OCI-M2 (cell line): ENCODE results near the gene PDHX.
"Not testable (repeated sequence)": the region's sequence is repeated elsewhere in the genome, so short reads cannot be mapped to it uniquely, and the experiment has no call there.

Experiments used
- DNase-seq: peaks from one replicate; lab custom pipeline; 2025; ENCODE audit not compliant: unreplicated experiment; lab: John Stamatoyannopoulos, UW

PDHX gene

GRCh38 chr11:34910817-34911216, 5.6 kb upstream of the PDHX start:
- no peak for DNase-seq

GRCh38 chr11:34911676-34912075, 4.7 kb upstream of the PDHX start:
- DNase-seq, result no peak

GRCh38 chr11:34913556-34913955, 2.9 kb upstream of the PDHX start:
- not testable (repeated sequence) for DNase-seq

GRCh38 chr11:34915136-34916014, 1.0 kb upstream of the PDHX start:
- DNase-seq, result no peak

- no peak for DNase-seq
Observed at GRCh38 chr11:34916843-34917770, 689 bp downstream of the PDHX start.

GRCh38 chr11:34921156-34921555, 4.7 kb downstream of the PDHX start:
- DNase-seq, result no peak

- DNase-seq, result no peak
Observed at GRCh38 chr11:34924714-34925113, 8.3 kb downstream of the PDHX start.

GRCh38 chr11:34926101-34926830, 9.8 kb downstream of the PDHX start:
- no peak for DNase-seq

- no peak for DNase-seq
Observed at GRCh38 chr11:34926831-34927132, 10.4 kb downstream of the PDHX start.

- DNase-seq, result no peak
Observed at GRCh38 chr11:34928268-34928959, 12.0 kb downstream of the PDHX start.

DNA sequence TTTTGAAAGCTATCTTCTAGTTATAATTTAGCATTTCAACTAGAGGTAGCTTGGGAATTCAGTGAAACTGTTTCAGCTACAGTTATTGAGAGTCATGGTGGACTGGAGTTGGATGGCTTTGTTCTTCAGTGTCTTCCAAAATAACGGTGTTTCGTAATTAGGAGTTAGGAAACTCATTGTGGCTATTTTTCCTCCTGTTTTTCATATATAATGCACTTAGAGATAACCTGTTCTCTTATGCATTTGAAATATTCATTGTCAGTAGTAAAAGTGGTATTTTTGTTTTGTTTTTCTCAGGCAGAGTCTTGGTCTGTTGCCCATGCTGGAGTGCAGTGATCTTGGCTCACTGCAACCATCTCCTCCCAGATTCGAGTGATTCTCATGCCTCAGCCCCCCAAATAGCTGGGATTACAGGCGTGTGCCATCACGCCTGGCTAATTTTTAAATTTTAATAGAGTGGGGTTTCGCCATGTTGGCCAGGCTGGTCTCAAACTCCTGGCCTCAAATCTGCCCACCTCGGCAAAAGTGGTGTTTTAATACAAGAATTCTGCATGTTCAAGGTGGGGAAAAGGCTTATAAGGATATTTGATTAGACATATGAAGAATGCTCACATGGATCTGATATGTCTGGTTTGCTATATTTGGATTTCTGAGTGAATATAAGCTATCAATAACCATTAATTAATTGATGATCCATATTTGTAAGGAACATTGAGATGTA, 12.7 kb downstream of the PDHX start:
- no peak for DNase-seq

- DNase-seq, result no peak
Observed at GRCh38 chr11:34929794-34930763, 13.7 kb downstream of the PDHX start.

DNA sequence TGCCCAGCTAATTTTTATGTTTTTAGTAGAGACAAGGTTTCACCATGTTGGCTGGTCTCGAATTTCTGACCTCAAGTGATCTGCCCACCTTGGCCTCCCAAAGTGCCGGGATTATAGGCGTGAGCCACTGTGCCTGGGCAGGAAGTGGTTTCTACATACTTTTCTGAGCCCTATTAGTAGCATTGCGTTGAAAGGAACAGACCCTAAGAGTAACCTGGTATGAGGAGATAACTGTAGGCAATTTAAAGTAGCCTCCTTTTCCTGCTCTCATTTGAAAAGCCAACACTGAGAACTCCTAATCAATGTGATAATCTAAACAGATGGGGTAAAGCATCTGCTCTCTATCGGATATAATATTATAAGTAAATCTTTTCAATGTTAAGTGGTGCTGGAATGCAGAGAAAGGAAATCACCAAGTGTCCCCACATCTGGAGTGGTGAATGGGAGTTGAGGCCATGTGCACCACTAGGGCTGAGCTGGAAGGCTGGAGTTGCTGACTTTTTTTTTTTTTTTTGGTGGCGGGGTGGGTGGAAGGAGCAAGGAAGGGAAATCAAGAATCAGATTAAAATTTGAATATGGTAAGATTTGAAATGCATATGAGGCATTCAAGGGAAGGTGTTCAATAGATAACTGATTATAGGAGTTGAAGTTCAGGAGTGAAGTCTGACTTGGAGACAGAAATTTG, 20.7 kb downstream of the PDHX start:
- DNase-seq, result no peak

DNA sequence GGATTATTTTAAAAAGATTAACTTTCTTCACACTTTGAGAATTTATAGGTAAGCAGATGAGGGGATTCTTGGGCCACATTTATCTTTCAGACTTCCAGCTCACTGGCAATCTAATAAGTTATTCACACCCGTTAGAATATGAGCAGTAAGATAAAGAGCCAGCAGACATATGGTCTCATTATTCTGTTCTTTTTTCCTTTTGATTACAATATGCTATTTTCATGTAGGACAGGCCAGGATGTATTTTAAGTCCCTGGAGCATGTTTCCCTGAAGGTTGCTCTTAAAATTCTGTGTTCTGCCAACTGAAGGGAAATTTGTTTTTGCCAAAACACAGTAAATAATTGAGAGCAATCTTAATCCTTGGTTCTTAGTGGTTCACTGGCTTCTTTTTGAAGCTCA, 22.2 kb downstream of the PDHX start:
- DNase-seq, result no peak

DNA sequence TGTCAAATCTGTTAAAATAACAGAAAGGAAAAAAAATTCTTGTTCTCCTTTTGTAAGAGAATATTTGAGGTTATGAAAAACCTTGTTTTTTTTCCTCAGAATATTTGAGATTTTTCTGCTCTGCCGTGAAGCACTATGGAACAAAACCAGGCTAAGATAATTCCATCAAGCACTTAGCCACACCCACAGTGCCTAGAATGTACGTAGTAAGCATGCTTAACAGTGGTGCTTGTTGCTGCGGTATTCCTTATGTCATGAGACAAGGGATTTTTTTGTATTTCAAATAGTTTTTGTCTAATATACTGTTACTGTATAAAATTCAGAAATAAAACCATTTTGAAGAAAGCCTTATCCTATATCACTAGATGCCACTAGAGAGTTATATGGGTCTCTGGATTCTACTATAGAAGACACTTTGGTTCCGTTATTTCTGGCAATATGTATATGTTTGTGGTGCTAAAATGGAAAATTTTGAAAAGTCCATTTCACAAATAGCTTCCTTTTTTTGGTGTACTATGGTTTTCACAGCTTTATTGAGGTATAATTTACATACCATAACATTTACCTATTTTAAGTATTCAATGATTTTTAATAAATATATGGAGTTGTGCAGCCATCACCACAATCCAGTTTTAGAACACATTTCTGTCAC, 23.7 kb downstream of the PDHX start:
- DNase-seq, result no peak

GRCh38 chr11:34941688-34942087, 25.3 kb downstream of the PDHX start:
- no peak for DNase-seq

DNA sequence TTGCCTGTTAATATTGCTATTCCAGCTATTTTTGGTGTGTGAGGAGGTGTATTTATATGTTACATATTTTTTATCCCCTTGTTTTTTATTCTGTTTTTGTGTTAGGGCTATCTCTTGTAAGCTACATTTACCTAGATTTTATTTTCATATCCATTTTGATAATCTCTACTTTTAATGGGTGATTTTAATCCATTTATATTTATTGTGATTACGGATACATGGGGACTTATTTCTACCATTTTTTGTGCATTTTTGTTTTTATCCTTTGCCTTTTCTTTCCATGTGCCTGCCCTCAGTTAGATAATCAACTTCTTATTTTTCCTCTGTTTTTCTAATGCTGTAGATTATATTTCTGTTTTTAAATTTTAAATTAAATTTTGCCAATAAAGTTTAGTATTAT, 28.3 kb downstream of the PDHX start:
- DNase-seq, result no peak

DNA sequence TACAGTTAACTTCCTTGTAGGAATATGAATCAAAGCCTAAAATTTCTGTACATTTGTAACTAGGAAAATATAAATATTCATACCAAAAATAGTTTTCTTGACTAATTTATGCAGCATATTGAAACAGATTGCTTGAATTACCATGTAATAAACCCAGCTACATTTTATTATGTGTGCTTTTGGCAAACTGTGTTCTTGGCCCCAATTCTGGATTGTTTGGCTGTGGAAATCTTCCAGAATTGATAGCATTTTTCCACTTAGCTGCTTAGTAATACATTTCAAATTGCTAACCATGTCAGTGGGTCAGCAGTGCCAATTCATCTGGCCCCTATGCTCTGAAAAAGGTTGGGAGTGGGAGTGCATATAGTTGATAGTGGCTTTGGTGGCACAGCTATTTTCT, 32.3 kb downstream of the PDHX start:
- DNase-seq, result no peak
